Activated naive CD4-positive, alpha-beta T cell treated with anti-CD3 and anti-CD28 coated beads for 36 hours (primary cell): ENCODE data around the gene RPL19. TPM values are rescaled to one million over a fixed set of nuclear protein-coding genes. Genes with fewer than 3 reads are reported as not detected.

Experiments used
- CTCF ChIA-PET: fragments of 350-600 bp; sonication (Branson Sonifier 250); formaldehyde crosslinking; loops from one replicate; lab custom pipeline; 2021; ENCODE audit warnings: antibody characterized with exemption; lab: Charles Lee
- DNase-seq: peaks from one replicate; pipeline ENCODE4 v3.0.0-alpha.2; 2020
- H3K27ac Mint-ChIP-seq: one replicate; pipeline ENCODE4 v1.8.0; 2021; ENCODE audit warnings: mild to moderate bottlenecking, mixed read lengths
- H3K27me3 Mint-ChIP-seq: one replicate; pipeline ENCODE4 v1.8.0; 2021; ENCODE audit warnings: low read depth, mixed read lengths
- H3K36me3 Mint-ChIP-seq: one replicate; pipeline ENCODE4 v1.8.0; 2021; ENCODE audit warnings: low read depth, mixed read lengths
- H3K4me1 Mint-ChIP-seq: one replicate; pipeline ENCODE4 v1.8.0; 2021; ENCODE audit warnings: low read depth, mixed read lengths
- H3K4me3 Mint-ChIP-seq: one replicate; pipeline ENCODE4 v1.8.0; 2021; ENCODE audit warnings: mild to moderate bottlenecking, moderate library complexity, mixed read lengths
- H3K9me3 Mint-ChIP-seq: one replicate; pipeline ENCODE4 v1.8.0; 2021; ENCODE audit warnings: mixed read lengths
- intact Hi-C: fragments of 100-400 bp; cut with micrococcal nuclease; formaldehyde crosslinking; loops from one replicate; pipeline ENCODE4 v1.15.1; 2023
- total RNA-seq, 2 experiments: library from RNA; stranded (reverse); gene quantifications; one replicate each; pipeline ENCODE4 v1.2.3, GENCODE V29; 2021

Gene RPL19
- total RNA-seq, 2 experiments from 2014 or later: 3,280 to 3,392 TPM

GRCh38 chr17:39200957-39201510, 951 bp downstream of the RPL19 start:
- Mint-ChIP-seq H3K27ac (peak overlapping the region; percentile 99), H3K4me1 (peaks cover 46% of the 10 kb centered on the region), H3K4me3 (peak overlapping the region; percentile 86), H3K27me3 (no peaks in the 10 kb centered on the region), H3K9me3 (no peaks in the 10 kb centered on the region), H3K36me3 (peaks cover 43% of the 10 kb centered on the region)
- CTCF ChIA-PET: interaction anchor here (0.6 to 10.9 kb wide), 4 partner anchors 36 to 518 kb away, joined by 4 to 502 read pairs (median 6); no protein-coding TSS in a partner anchor
- intact Hi-C loops: loop anchor here (2.0 kb wide), 2 partner anchors 330 to 448 kb away; partner anchors contain the start of genes LASP1 and PSMB3
- no peak for DNase-seq

- no peaks in the 10 kb centered on the region for H3K27me3 Mint-ChIP-seq
- no peak overlapping the region for H3K4me3 Mint-ChIP-seq
- H3K36me3 Mint-ChIP-seq: peaks cover 43% of the 10 kb centered on the region
- CTCF ChIA-PET: interaction anchor here (1.6 to 10.9 kb wide), 2 partner anchors 37 to 39 kb away, joined by 3 to 502 read pairs; no protein-coding TSS in a partner anchor
- DNase-seq: no peak
- H3K27ac Mint-ChIP-seq: no peak overlapping the region
- intact Hi-C loops: no loop called here
- peaks cover 52% of the 10 kb centered on the region for H3K4me1 Mint-ChIP-seq
- no peaks in the 10 kb centered on the region for H3K9me3 Mint-ChIP-seq
Measured at GRCh38 chr17:39204245-39204644, 4.2 kb downstream of the RPL19 start.

- intact Hi-C loops: loop anchor here (5.0 kb wide), 1 partner anchor 417 kb away; no protein-coding TSS in a partner anchor
- Mint-ChIP-seq H3K4me3 (no peak overlapping the region), H3K36me3 (peaks cover 42% of the 10 kb centered on the region), H3K27ac (no peak overlapping the region), H3K4me1 (peaks cover 53% of the 10 kb centered on the region), H3K27me3 (no peaks in the 10 kb centered on the region), H3K9me3 (no peaks in the 10 kb centered on the region)
- CTCF ChIA-PET: interaction anchor here (0.6 to 10.9 kb wide), 5 partner anchors 13 to 206 kb away, joined by 3 to 502 read pairs (median 3); no protein-coding TSS in a partner anchor
- no peak for DNase-seq
Measured at GRCh38 chr17:39205112-39205526, 5.0 kb downstream of the RPL19 start.

GRCh38 chr17:39208136-39208535, 8.1 kb downstream of the RPL19 start:
- H3K9me3 Mint-ChIP-seq: no peaks in the 10 kb centered on the region
- H3K4me1 Mint-ChIP-seq: peaks cover 38% of the 10 kb centered on the region
- H3K4me3 Mint-ChIP-seq: no peak overlapping the region
- CTCF ChIA-PET: interaction anchor here (10.9 kb wide), 1 partner anchor 33 kb away, joined by 502 read pairs; no protein-coding TSS in a partner anchor
- intact Hi-C loops: loop anchor here (5.0 kb wide), 1 partner anchor 414 kb away; no protein-coding TSS in a partner anchor
- no peak for DNase-seq
- H3K36me3 Mint-ChIP-seq: peaks cover 14% of the 10 kb centered on the region
- H3K27ac Mint-ChIP-seq: no peak overlapping the region
- H3K27me3 Mint-ChIP-seq: no peaks in the 10 kb centered on the region

GRCh38 chr17:39208893-39209292, 8.8 kb downstream of the RPL19 start:
- CTCF ChIA-PET: interaction anchor here (0.6 to 10.9 kb wide), 2 partner anchors 18 to 33 kb away, joined by 4 to 502 read pairs; no protein-coding TSS in a partner anchor
- Mint-ChIP-seq H3K27me3 (no peaks in the 10 kb centered on the region), H3K4me1 (peaks cover 32% of the 10 kb centered on the region), H3K9me3 (no peaks in the 10 kb centered on the region), H3K4me3 (no peak overlapping the region), H3K36me3 (peaks cover 6% of the 10 kb centered on the region), H3K27ac (no peak overlapping the region)
- intact Hi-C loops: loop anchor here (5.0 kb wide), 1 partner anchor 413 kb away; no protein-coding TSS in a partner anchor
- peak; percentile 25 for DNase-seq

- Mint-ChIP-seq H3K27ac (no peak overlapping the region), H3K27me3 (no peaks in the 10 kb centered on the region)
- CTCF ChIA-PET: interaction anchor here (0.6 to 10.9 kb wide), 3 partner anchors 11 to 32 kb away, joined by 3 to 502 read pairs (median 4); no protein-coding TSS in a partner anchor
Measured at GRCh38 chr17:39209317-39210092, 9.4 kb downstream of the RPL19 start.

GRCh38 chr17:39210093-39210434, 10.0 kb downstream of the RPL19 start:
- no peak for DNase-seq
- no peak overlapping the region for H3K27ac Mint-ChIP-seq
- CTCF ChIA-PET: interaction anchor here (1.1 to 10.9 kb wide), 2 partner anchors 12 to 31 kb away, joined by 3 to 502 read pairs; no protein-coding TSS in a partner anchor
- H3K27me3 Mint-ChIP-seq: no peaks in the 10 kb centered on the region
- no peaks in the 10 kb centered on the region for H3K9me3 Mint-ChIP-seq
- H3K4me1 Mint-ChIP-seq: peaks cover 31% of the 10 kb centered on the region
- intact Hi-C loops: no loop called here
- H3K36me3 Mint-ChIP-seq: no peaks in the 10 kb centered on the region
- peak overlapping the region; percentile 28 for H3K4me3 Mint-ChIP-seq

More at GRCh38 chr17:39209317-39210092, 9.4 kb downstream of the RPL19 start:
- DNase-seq: peak; percentile 79
- Mint-ChIP-seq H3K36me3 (peaks cover 2% of the 10 kb centered on the region), H3K4me3 (peak overlapping the region; percentile 24), H3K4me1 (peaks cover 31% of the 10 kb centered on the region), H3K9me3 (no peaks in the 10 kb centered on the region)
- intact Hi-C loops: loop anchor here (5.0 kb wide), 1 partner anchor 413 kb away; no protein-coding TSS in a partner anchor

- intact Hi-C loops: no loop called here
- Mint-ChIP-seq H3K4me1 (peaks cover 24% of the 10 kb centered on the region), H3K36me3 (no peaks in the 10 kb centered on the region), H3K27ac (no peak overlapping the region), H3K27me3 (peaks cover 2% of the 10 kb centered on the region), H3K9me3 (no peaks in the 10 kb centered on the region), H3K4me3 (no peak overlapping the region)
- no peak for DNase-seq
- CTCF ChIA-PET: no interaction called here
Measured at GRCh38 chr17:39212195-39212810, 12.2 kb downstream of the RPL19 start.

- Mint-ChIP-seq H3K27ac (no peak overlapping the region), H3K4me1 (peaks cover 21% of the 10 kb centered on the region), H3K27me3 (peaks cover 2% of the 10 kb centered on the region), H3K9me3 (no peaks in the 10 kb centered on the region), H3K36me3 (no peaks in the 10 kb centered on the region), H3K4me3 (no peak overlapping the region)
- DNase-seq: no peak
- CTCF ChIA-PET: interaction anchor here (0.8 to 1.1 kb wide), 2 partner anchors 19 to 22 kb away, joined by 3 to 7 read pairs; no protein-coding TSS in a partner anchor
- intact Hi-C loops: no loop called here
Measured at GRCh38 chr17:39212841-39213480, 12.9 kb downstream of the RPL19 start.

GRCh38 chr17:39213852-39214251, 13.8 kb downstream of the RPL19 start:
- intact Hi-C loops: no loop called here
- no peaks in the 10 kb centered on the region for H3K9me3 Mint-ChIP-seq
- DNase-seq: no peak
- no peaks in the 10 kb centered on the region for H3K36me3 Mint-ChIP-seq
- CTCF ChIA-PET: interaction anchor here (0.7 to 1.1 kb wide), 2 partner anchors 21 to 30 kb away, joined by 4 to 7 read pairs; no protein-coding TSS in a partner anchor
- no peak overlapping the region for H3K4me3 Mint-ChIP-seq
- no peak overlapping the region for H3K27ac Mint-ChIP-seq
- H3K27me3 Mint-ChIP-seq: peaks cover 4% of the 10 kb centered on the region
- H3K4me1 Mint-ChIP-seq: peaks cover 14% of the 10 kb centered on the region

- peaks cover 2% of the 10 kb centered on the region for H3K4me1 Mint-ChIP-seq
Measured at GRCh38 chr17:39217734-39218369, 17.8 kb downstream of the RPL19 start.

More at GRCh38 chr17:39217734-39218369, 17.8 kb downstream of the RPL19 start:
- no peaks in the 10 kb centered on the region for H3K9me3 Mint-ChIP-seq
- intact Hi-C loops: no loop called here
- CTCF ChIA-PET: interaction anchor here (0.6 to 2.2 kb wide), 6 partner anchors 12 to 170 kb away, joined by 3 to 11 read pairs (median 4); no protein-coding TSS in a partner anchor
- H3K27ac Mint-ChIP-seq: no peak overlapping the region
- H3K4me3 Mint-ChIP-seq: no peak overlapping the region
- DNase-seq: no peak
- H3K36me3 Mint-ChIP-seq: no peaks in the 10 kb centered on the region
- H3K27me3 Mint-ChIP-seq: peaks cover 14% of the 10 kb centered on the region
